OCI-LY1 (cell line): ENCODE results near the gene ZBTB7C.

ENCODE experiments used
- H2AFZ ChIP-seq: fragments of 200-600 bp; sonication (generic), shearing (Covaris generic); 2 replicates; pipeline ENCODE4 v1.6.0; 2014; ENCODE audit warnings: antibody characterized with exemption, mild to moderate bottlenecking, low read length
- H3F3A ChIP-seq: fragments of 200-600 bp; sonication (generic), shearing (Covaris generic); 2 replicates; pipeline ENCODE4 v1.6.0; 2014; ENCODE audit warnings: mild to moderate bottlenecking, antibody characterized with exemption, low read length, moderate library complexity; ENCODE audit not compliant: insufficient read depth
- H3K27ac ChIP-seq: fragments of 200-600 bp; sonication (generic); 2 replicates; pipeline ENCODE4 v1.5.1; 2014; ENCODE audit warnings: low read length, mixed run types, mild to moderate bottlenecking, low read depth; ENCODE audit not compliant: poor library complexity, severe bottlenecking
- H3K27me3 ChIP-seq: fragments of 200-600 bp; sonication (generic); 2 replicates; pipeline ENCODE4 v1.6.0; 2014; ENCODE audit warnings: antibody characterized with exemption, mild to moderate bottlenecking, low read length, moderate library complexity; ENCODE audit not compliant: insufficient read depth
- H3K36me3 ChIP-seq: fragments of 200-600 bp; sonication (generic); 2 replicates; pipeline ENCODE4 v1.6.1; 2014; ENCODE audit warnings: mild to moderate bottlenecking, antibody characterized with exemption, low read length, moderate library complexity, mixed read lengths; ENCODE audit not compliant: insufficient read depth
- H3K4me1 ChIP-seq: fragments of 200-600 bp; sonication (generic); 2 replicates; pipeline ENCODE4 v1.5.1; 2014; ENCODE audit warnings: mild to moderate bottlenecking, low read length, moderate library complexity; ENCODE audit not compliant: insufficient read depth, severe bottlenecking
- H3K4me2 ChIP-seq: fragments of 200-600 bp; sonication (generic), shearing (Covaris generic); 2 replicates; pipeline ENCODE4 v1.6.1; 2014; ENCODE audit warnings: low read length
- H3K4me3 ChIP-seq: fragments of 200-600 bp; sonication (generic); 2 replicates; pipeline ENCODE4 v1.5.1; 2014; ENCODE audit warnings: low read length, low read depth, mild to moderate bottlenecking, mixed read lengths; ENCODE audit not compliant: poor library complexity, severe bottlenecking
- H3K79me2 ChIP-seq: fragments of 200-600 bp; shearing (Covaris generic); 2 replicates; pipeline ENCODE4 v1.6.1; 2016; ENCODE audit warnings: mixed run types, low read length, mixed read lengths; ENCODE audit not compliant: insufficient read depth
- H3K9ac ChIP-seq: fragments of 200-600 bp; sonication (generic), shearing (Covaris generic); 2 replicates; pipeline ENCODE4 v1.6.1; 2014; ENCODE audit warnings: mild to moderate bottlenecking, low read length, mixed read lengths
- H3K9me2 ChIP-seq: fragments of 200-600 bp; sonication (generic), shearing (Covaris generic); 2 replicates; pipeline ENCODE4 v1.6.1; 2014; ENCODE audit warnings: low read depth, mild to moderate bottlenecking, low read length, mixed read lengths
- H3K9me3 ChIP-seq: fragments of 200-600 bp; shearing (Covaris generic); 2 replicates; pipeline ENCODE4 v1.6.1; 2014; ENCODE audit warnings: low read length, mixed read lengths
- H4K20me1 ChIP-seq: fragments of 200-600 bp; sonication (generic), shearing (Covaris generic); 2 replicates; pipeline ENCODE4 v1.6.0; 2016; ENCODE audit warnings: mild to moderate bottlenecking, low read length; ENCODE audit not compliant: insufficient read depth
- CTCF ChIP-seq: fragments of 200-600 bp; sonication (generic), shearing (Covaris generic); IDR thresholded peaks from 2 replicates; pipeline ENCODE4 v1.5.1; 2017; ENCODE audit warnings: mild to moderate bottlenecking, antibody characterized with exemption, low read length, moderate library complexity, mixed read lengths
- EZH2 ChIP-seq: fragments of 200-600 bp; sonication (generic), shearing (Covaris generic); IDR thresholded peaks from 2 replicates; pipeline ENCODE4 v1.8.0; 2017; ENCODE audit warnings: borderline replicate concordance, mixed run types, mild to moderate bottlenecking, antibody characterized with exemption, low read length, moderate library complexity, mixed read lengths

The ZBTB7C gene

DNA sequence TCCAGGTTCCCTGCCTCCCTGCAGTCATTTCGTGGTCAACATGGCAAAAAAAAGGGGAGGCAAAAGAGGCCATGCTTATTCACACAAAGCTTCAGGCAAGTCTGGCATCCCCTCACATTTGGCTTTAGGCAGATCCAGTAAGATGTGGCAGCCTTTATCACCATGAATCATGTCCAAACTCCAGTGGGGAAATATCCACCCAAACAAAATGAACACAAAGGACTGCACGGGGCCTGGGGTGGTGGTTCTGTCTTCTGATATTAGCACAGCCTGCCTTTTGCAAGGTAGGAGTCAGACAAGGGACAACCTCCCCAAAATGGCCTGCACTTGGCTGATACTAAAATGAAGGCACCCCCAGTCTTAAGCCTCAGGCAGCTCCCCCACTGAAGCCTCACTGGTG, 129.9 kb downstream of the ZBTB7C start:
- Histone ChIP-seq H3K27me3 (no peaks in the 10 kb centered on the region), H3F3A (no peaks in the 10 kb centered on the region), H3K4me1 (no peaks in the 10 kb centered on the region), H3K9ac (no peak overlapping the region), H3K9me3 (no peaks in the 10 kb centered on the region), H3K27ac (no peak overlapping the region), H3K79me2 (no peaks in the 10 kb centered on the region), H2AFZ (no peak overlapping the region), H3K4me3 (no peak overlapping the region), H3K4me2 (no peak overlapping the region), H3K36me3 (no peaks in the 10 kb centered on the region), H3K9me2 (no peaks in the 10 kb centered on the region), H4K20me1 (no peaks in the 10 kb centered on the region)
- TF ChIP-seq CTCF (no peak), EZH2 (no peak)

GRCh38 chr18:48278081-48278480, 131.1 kb downstream of the ZBTB7C start:
- Histone ChIP-seq H3K27me3 (no peaks in the 10 kb centered on the region), H3K36me3 (no peaks in the 10 kb centered on the region), H3K4me2 (no peak overlapping the region), H3K9me2 (no peaks in the 10 kb centered on the region), H3K9ac (no peak overlapping the region), H3K9me3 (no peaks in the 10 kb centered on the region), H3K79me2 (no peaks in the 10 kb centered on the region), H3K4me1 (no peaks in the 10 kb centered on the region), H3K4me3 (no peak overlapping the region), H4K20me1 (no peaks in the 10 kb centered on the region), H3F3A (no peaks in the 10 kb centered on the region), H3K27ac (no peak overlapping the region), H2AFZ (no peak overlapping the region)
- TF ChIP-seq CTCF (no peak), EZH2 (no peak)

- Histone ChIP-seq H4K20me1 (no peaks in the 10 kb centered on the region), H3K27ac (no peak overlapping the region), H3K36me3 (no peaks in the 10 kb centered on the region), H3K9me2 (no peaks in the 10 kb centered on the region), H3K9ac (no peak overlapping the region), H3K4me2 (no peak overlapping the region), H2AFZ (no peak overlapping the region), H3K27me3 (no peaks in the 10 kb centered on the region), H3F3A (no peaks in the 10 kb centered on the region), H3K79me2 (no peaks in the 10 kb centered on the region), H3K4me1 (no peaks in the 10 kb centered on the region), H3K9me3 (no peaks in the 10 kb centered on the region), H3K4me3 (no peak overlapping the region)
- no peak for TF ChIP-seq CTCF
- TF ChIP-seq EZH2 = no peak
These were observed 134.9 kb downstream of the ZBTB7C start for GRCh38 chr18:48274301-48274700.
